HUES6 (cell line): ENCODE data around the gene C1QTNF9.
"Not testable (repeated sequence)": the region's sequence is repeated elsewhere in the genome, so short reads cannot be mapped to it uniquely, and the experiment has no call there.

Experiments
- H3K27ac ChIP-seq: 2 replicates; pipeline ENCODE4 v1.7.0; 2013; ENCODE audit warnings: low read depth, mild to moderate bottlenecking, low read length, inconsistent platforms
- H3K27me3 ChIP-seq: 2 replicates; pipeline ENCODE4 v1.6.1; 2013; ENCODE audit warnings: low read length; ENCODE audit not compliant: control insufficient read depth, insufficient read depth
- H3K36me3 ChIP-seq: 2 replicates; pipeline ENCODE4 v1.6.1; 2013; ENCODE audit warnings: low read length; ENCODE audit not compliant: control insufficient read depth, insufficient read depth
- H3K4me1 ChIP-seq: 2 replicates; pipeline ENCODE4 v1.6.1; 2013; ENCODE audit warnings: low read length; ENCODE audit not compliant: control insufficient read depth, insufficient read depth
- H3K4me3 ChIP-seq: 2 replicates; pipeline ENCODE4 v1.5.1; 2013; ENCODE audit warnings: low read depth, low read length
- H3K9ac ChIP-seq: one replicate; pipeline ENCODE4 v1.6.1; 2013; ENCODE audit warnings: mild to moderate bottlenecking, low read length
- H3K9me3 ChIP-seq: 2 replicates; pipeline ENCODE4 v1.6.1; 2013; ENCODE audit warnings: low read depth, low read length; ENCODE audit not compliant: control insufficient read depth, insufficient read depth

C1QTNF9 gene

GRCh38 chr13:24361852-24362366 lies 52.5 kb downstream of the C1QTNF9 start:
- H3K27ac ChIP-seq = no peak overlapping the region
- peaks cover 1% of the 10 kb centered on the region; the same call in 1 of the 2 replicates for H3K9me3 ChIP-seq
- no peak overlapping the region for H3K4me3 ChIP-seq
- H3K4me1 ChIP-seq = no peaks in the 10 kb centered on the region
- no peaks in the 10 kb centered on the region for H3K27me3 ChIP-seq
- no peak overlapping the region for H3K9ac ChIP-seq
- H3K36me3 ChIP-seq = no peaks in the 10 kb centered on the region

GRCh38 chr13:24362435-24362952 lies 53.1 kb downstream of the C1QTNF9 start:
- Histone ChIP-seq H3K27me3 (no peaks in the 10 kb centered on the region), H3K9ac (no peak overlapping the region), H3K9me3 (no peaks in the 10 kb centered on the region), H3K36me3 (no peaks in the 10 kb centered on the region), H3K4me1 (no peaks in the 10 kb centered on the region), H3K4me3 (no peak overlapping the region), H3K27ac (no peak overlapping the region)

GRCh38 chr13:24365191-24365590 lies 55.8 kb downstream of the C1QTNF9 start:
- Histone ChIP-seq H3K27ac (no peak overlapping the region), H3K9ac (no peak overlapping the region), H3K27me3 (no peaks in the 10 kb centered on the region), H3K36me3 (no peaks in the 10 kb centered on the region), H3K4me3 (no peak overlapping the region), H3K4me1 (no peaks in the 10 kb centered on the region), H3K9me3 (no peaks in the 10 kb centered on the region)

- not testable (repeated sequence) for H3K27me3 ChIP-seq, H3K4me1 ChIP-seq, H3K9me3 ChIP-seq, H3K4me3 ChIP-seq, H3K27ac ChIP-seq, H3K9ac ChIP-seq, H3K36me3 ChIP-seq
Observed at GRCh38 chr13:24366315-24366714, 56.9 kb downstream of the C1QTNF9 start.

- not testable (repeated sequence) for H3K9ac ChIP-seq, H3K27ac ChIP-seq, H3K9me3 ChIP-seq, H3K4me1 ChIP-seq, H3K36me3 ChIP-seq, H3K4me3 ChIP-seq, H3K27me3 ChIP-seq
Observed at GRCh38 chr13:24371273-24371672, 61.9 kb downstream of the C1QTNF9 start.
